Hepatocyte (in vitro differentiated cells): Measurements from ENCODE around the gene S100Z. TPM values are rescaled to one million over a fixed set of nuclear protein-coding genes. Genes with fewer than 3 reads are reported as not detected.
A peak's percentile ranks its signal among the peaks of the same experiment; 100 is the strongest.

Experiments
- DNase-seq: peaks from one replicate; pipeline ENCODE4 v3.0.0-alpha.2; 2016; ENCODE audit warnings: low spot score
- H2AFZ ChIP-seq: fragments of 200-600 bp; sonication (generic); 2 replicates; pipeline ENCODE4 v1.6.0; 2016; ENCODE audit warnings: antibody characterized with exemption, mild to moderate bottlenecking
- H3K27ac ChIP-seq: fragments of 200-600 bp; sonication (generic); 2 replicates; pipeline ENCODE4 v1.5.1; 2016; ENCODE audit warnings: mild to moderate bottlenecking
- H3K27me3 ChIP-seq: fragments of 200-600 bp; sonication (generic); 2 replicates; pipeline ENCODE4 v1.6.1; 2016
- H3K36me3 ChIP-seq: fragments of 200-600 bp; sonication (generic); replicated peaks from 2 replicates; pipeline ENCODE4 v1.5.1; 2016; ENCODE audit warnings: low read depth; ENCODE audit not compliant: insufficient read depth
- H3K4me1 ChIP-seq: fragments of 200-600 bp; sonication (generic); 2 replicates; pipeline ENCODE4 v1.5.1; 2016; ENCODE audit warnings: mild to moderate bottlenecking, moderate library complexity; ENCODE audit not compliant: insufficient read depth
- H3K4me2 ChIP-seq: fragments of 200-600 bp; sonication (generic); 2 replicates; pipeline ENCODE4 v1.6.0; 2016
- H3K4me3 ChIP-seq: fragments of 200-600 bp; sonication (generic); 2 replicates; pipeline ENCODE4 v1.5.1; 2016; ENCODE audit warnings: mild to moderate bottlenecking
- H3K79me2 ChIP-seq: fragments of 200-600 bp; sonication (generic); 2 replicates; pipeline ENCODE4 v1.6.0; 2017; ENCODE audit warnings: mild to moderate bottlenecking
- H3K9me2 ChIP-seq: fragments of 200-600 bp; sonication (generic); replicated peaks from 2 replicates; pipeline ENCODE4 v1.6.0; 2017; ENCODE audit warnings: mild to moderate bottlenecking; ENCODE audit not compliant: insufficient read depth
- H3K9me3 ChIP-seq: fragments of 200-600 bp; sonication (generic); 2 replicates; pipeline ENCODE4 v1.5.1; 2016; ENCODE audit warnings: low read depth, mild to moderate bottlenecking
- H4K20me1 ChIP-seq: fragments of 200-600 bp; sonication (generic); 2 replicates; pipeline ENCODE4 v1.6.0; 2016; ENCODE audit warnings: mild to moderate bottlenecking; ENCODE audit not compliant: insufficient read depth, poor library complexity, severe bottlenecking
- CTCF ChIP-seq: fragments of 200-600 bp; sonication (generic); IDR thresholded peaks from 2 replicates; pipeline ENCODE4 v1.5.1; 2016; ENCODE audit warnings: antibody characterized with exemption, mild to moderate bottlenecking; ENCODE audit not compliant: poor library complexity
- EZH2 ChIP-seq: fragments of 200-600 bp; sonication (generic); IDR thresholded peaks from 2 replicates; pipeline ENCODE4 v1.6.1; 2016; ENCODE audit warnings: antibody characterized with exemption, mild to moderate bottlenecking, borderline replicate concordance
- EZH2phosphoT487 ChIP-seq: fragments of 200-600 bp; sonication (generic); IDR thresholded peaks from one replicate; pipeline ENCODE4 v1.6.1; 2018; ENCODE audit warnings: antibody characterized with exemption, mild to moderate bottlenecking, low read depth, moderate library complexity; ENCODE audit not compliant: unreplicated experiment, severe bottlenecking
- WGBS: methylation state at CpG from one replicate; pipeline ENCODE4 v1.1.6; 2016; ENCODE audit warnings: low lambda C conversion rate; ENCODE audit errors: missing lambda C conversion rate; 5-methylcytosine and 5-hydroxymethylcytosine counted together
- polyA plus RNA-seq: library from polyadenylated mRNA; unstranded; fragments of >200 nt; fragmentation: Nextera tagmentation; extraction: Ambion mirVana; gene quantifications from 2 replicates; pipeline ENCODE4 v1.2.1, GENCODE V29; 2016
- small RNA-seq: library from RNA; depleted of rRNA; stranded (forward); fragments of <200 nt; gene quantifications from one replicate; pipeline ENCODE3, GENCODE V24; 2014
- total RNA-seq: library from RNA; depleted of rRNA; stranded (reverse); fragments of >200 nt; gene quantifications from 2 replicates; pipeline ENCODE4 v1.2.3, GENCODE V29; 2014

Gene S100Z
- total and polyA plus RNA-seq, 2 experiments from 2014 or later: 0.51 to 1.4 TPM

- no peak overlapping the region for H3K4me3 ChIP-seq
- H3K9me2 ChIP-seq: no peaks in the 10 kb centered on the region
- H3K4me1 ChIP-seq: no peaks in the 10 kb centered on the region
- H3K4me2 ChIP-seq: no peak overlapping the region
- H3K36me3 ChIP-seq: no peaks in the 10 kb centered on the region
- no peak for DNase-seq
- no peaks in the 10 kb centered on the region for H3K9me3 ChIP-seq
- H3K79me2 ChIP-seq: no peaks in the 10 kb centered on the region
- TF ChIP-seq EZH2 (no peak), CTCF (no peak), EZH2phosphoT487 (no peak)
- H3K27me3 ChIP-seq: peaks cover 8% of the 10 kb centered on the region
- 86% methylated on average over 3 of the region's 3 CpGs for WGBS
- no peaks in the 10 kb centered on the region for H4K20me1 ChIP-seq
- H3K27ac ChIP-seq: no peak overlapping the region
- H2AFZ ChIP-seq: no peak overlapping the region
These were observed 110.3 kb downstream of the S100Z start for GRCh38 chr5:76960004-76960625.

DNA sequence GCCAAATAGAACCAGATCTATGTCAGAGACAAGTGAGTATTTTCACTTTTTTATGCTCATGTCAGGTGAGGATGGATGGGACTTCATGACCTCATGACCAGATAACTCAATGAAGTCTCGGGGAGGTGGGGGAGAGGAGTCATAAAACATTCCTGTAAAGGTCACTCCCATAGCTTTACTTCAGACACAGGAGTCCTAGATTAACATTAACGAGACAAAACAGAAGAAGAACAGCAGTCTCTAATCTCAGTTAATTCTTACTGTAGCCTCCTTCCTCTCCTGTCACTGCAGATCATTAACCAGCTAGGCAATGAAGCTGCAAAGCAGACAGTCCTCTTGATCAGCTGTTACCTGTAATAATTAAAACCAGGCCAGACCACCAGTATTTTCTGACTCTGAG lies 114.2 kb downstream of the S100Z start:
- Histone ChIP-seq H3K9me2 (no peaks in the 10 kb centered on the region), H3K9me3 (no peaks in the 10 kb centered on the region), H3K27ac (no peak overlapping the region), H3K4me2 (no peak overlapping the region), H3K79me2 (no peaks in the 10 kb centered on the region), H4K20me1 (no peaks in the 10 kb centered on the region), H2AFZ (no peak overlapping the region), H3K4me1 (no peaks in the 10 kb centered on the region), H3K36me3 (no peaks in the 10 kb centered on the region), H3K4me3 (no peak overlapping the region), H3K27me3 (no peaks in the 10 kb centered on the region)
- WGBS: 28% methylated on average over 2 of the region's 2 CpGs
- DNase-seq: peak; percentile 16
- TF ChIP-seq EZH2 (no peak), EZH2phosphoT487 (no peak), CTCF (no peak)

Small RNA genes lying within 50 kb of the gene (small RNA-seq; reads per million reads assigned to genes)
- not detected for gene RN7SL208P
- gene RNU6ATAC36P: not detected

Other genes starting within 250 kb of the S100Z start
- 2.3 and 2.6 TPM in 2 replicates for gene F2RL2, start 226.6 kb upstream of the S100Z start, total RNA-seq
- gene F2RL2, start 226.6 kb upstream of the S100Z start, polyA plus RNA-seq: 1.5 and 1.9 TPM in 2 replicates
- gene F2R, start 133.9 kb upstream of the S100Z start, total RNA-seq: 48.1 and 48.9 TPM in 2 replicates
- gene F2R, start 133.9 kb upstream of the S100Z start, polyA plus RNA-seq: 27.1 and 33.5 TPM in 2 replicates
- 210 and 235 TPM in 2 replicates for gene F2RL1, start 31.0 kb upstream of the S100Z start, total RNA-seq
- gene F2RL1, start 31.0 kb upstream of the S100Z start, polyA plus RNA-seq: 88.0 and 130 TPM in 2 replicates
- 0.80 and 5.0 TPM in 2 replicates for gene CRHBP, start 103.0 kb downstream of the S100Z start, total RNA-seq
- gene CRHBP, start 103.0 kb downstream of the S100Z start, polyA plus RNA-seq: 0.37 and 0.77 TPM in 2 replicates
- 30.1 and 32.0 TPM in 2 replicates for gene AGGF1, start 180.4 kb downstream of the S100Z start, total RNA-seq
- gene AGGF1, start 180.4 kb downstream of the S100Z start, polyA plus RNA-seq: 17.3 and 22.1 TPM in 2 replicates
- 6.0 and 6.2 TPM in 2 replicates for gene ZBED3, start 237.3 kb downstream of the S100Z start, total RNA-seq
- 27.2 and 29.8 TPM in 2 replicates for gene ZBED3, start 237.3 kb downstream of the S100Z start, polyA plus RNA-seq